ENCODE data around the gene GDPD5.
A peak's percentile ranks its signal among the peaks of the same experiment; 100 is the strongest.

- TF ChIP-seq POLR2AphosphoS5 (IDR thresholded peaks at IDR 0.05) (peak; percentile 87 to 97), EP300 (IDR thresholded peaks at IDR 0.05) (no peak), CTCF (IDR thresholded peaks at IDR 0.05) (peak in 1 of 3 experiments; percentile 10)
Measured at GRCh38 chr11:75562048-75562835, 36.5 kb upstream of the GDPD5 start, which contains the start of gene SERPINH1.
